SKM-1 (cell line): ENCODE measurements around the gene RBM47.
"Not testable (repeated sequence)": the region's sequence is repeated elsewhere in the genome, so short reads cannot be mapped to it uniquely, and the experiment has no call there.

Experiments used
- DNase-seq: peaks from one replicate; lab custom pipeline; 2025; ENCODE audit not compliant: unreplicated experiment; lab: John Stamatoyannopoulos, UW

Gene RBM47

GRCh38 chr4:40418430-40419230, 211.0 kb downstream of the RBM47 start:
- no peak for DNase-seq

- DNase-seq = no peak
These were observed 211.7 kb downstream of the RBM47 start for GRCh38 chr4:40417941-40418340.

GRCh38 chr4:40414673-40415072, 215.0 kb downstream of the RBM47 start:
- no peak for DNase-seq

- DNase-seq = no peak
These were observed 216.5 kb downstream of the RBM47 start for GRCh38 chr4:40412866-40413795.

DNA sequence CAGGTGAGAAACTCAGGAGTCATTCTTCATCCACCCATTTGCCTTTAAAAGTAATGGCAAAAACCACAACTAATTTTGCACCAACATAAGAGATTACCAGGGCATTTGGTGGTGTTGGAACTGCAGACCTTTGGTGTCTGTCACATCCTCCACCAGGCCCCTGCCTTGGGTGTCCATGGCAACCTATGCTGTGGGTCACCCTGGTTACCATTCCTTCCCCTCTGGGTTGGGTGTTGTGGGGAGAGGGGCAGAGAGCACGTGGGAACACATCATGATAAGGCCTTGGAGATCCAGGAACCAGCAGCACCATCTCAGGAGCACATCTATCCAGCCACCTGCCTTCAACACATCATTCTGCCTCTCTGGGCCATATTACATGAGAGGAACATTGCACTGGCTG, 217.3 kb downstream of the RBM47 start:
- no peak for DNase-seq

DNA sequence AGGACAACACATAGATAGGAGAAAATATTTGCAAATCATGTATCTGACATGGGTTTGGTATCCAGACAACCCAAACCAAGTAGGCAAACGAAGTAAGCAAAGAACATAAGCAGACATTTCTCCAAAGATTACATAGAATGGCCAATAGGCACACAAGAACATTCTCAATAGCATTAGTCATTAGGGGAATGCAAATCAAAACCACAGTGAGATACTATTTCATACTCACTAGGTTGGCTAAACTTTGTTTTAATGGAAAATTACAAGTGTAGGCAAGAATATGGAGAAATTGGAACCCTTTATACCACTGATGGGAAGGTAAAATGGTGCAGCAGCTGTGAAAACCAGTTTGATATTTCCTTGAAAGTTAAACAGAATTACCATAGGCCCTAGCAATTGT, 219.8 kb downstream of the RBM47 start:
- DNase-seq = no peak

DNA sequence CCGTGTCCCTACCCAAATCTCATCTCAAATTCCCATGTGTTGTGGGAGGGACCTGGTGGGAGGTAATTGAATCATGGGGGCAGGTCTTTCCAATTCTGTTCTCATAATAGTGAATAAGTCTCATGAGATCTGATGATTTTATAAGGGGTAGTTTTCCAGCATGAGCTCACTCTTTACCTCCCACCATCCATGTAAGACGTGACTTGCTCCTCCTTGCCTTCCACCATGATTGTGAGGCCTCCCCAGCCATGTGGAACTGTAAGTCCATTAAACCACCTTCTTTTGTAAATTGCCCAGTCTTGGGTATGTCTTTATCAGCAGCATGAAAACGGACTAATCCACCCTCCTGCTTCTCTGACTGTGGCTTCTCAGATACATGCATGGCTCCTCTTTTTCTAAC, 222.2 kb downstream of the RBM47 start:
- DNase-seq = not testable (repeated sequence)

DNA sequence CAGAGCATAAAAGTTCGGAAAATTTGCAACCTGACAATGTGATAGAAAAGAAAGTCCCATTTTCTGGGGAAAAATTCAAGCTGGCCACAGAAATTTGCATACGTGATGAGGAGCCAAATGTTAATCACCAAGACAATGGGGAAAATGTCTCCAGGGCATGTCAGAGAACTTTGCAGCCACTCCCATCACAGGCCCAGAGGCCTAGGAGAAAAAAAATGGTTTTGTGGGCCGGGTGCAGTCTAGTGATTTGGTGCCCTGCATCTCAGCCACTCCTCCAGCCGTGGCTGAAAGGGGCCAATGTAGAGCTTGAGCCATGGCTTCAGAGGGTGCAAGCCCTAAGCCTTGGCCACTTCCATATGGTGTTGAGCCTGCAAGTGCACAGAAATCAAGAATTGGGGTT, 223.3 kb downstream of the RBM47 start:
- no peak for DNase-seq

GRCh38 chr4:40405193-40405592, 224.5 kb downstream of the RBM47 start:
- no peak for DNase-seq

DNA sequence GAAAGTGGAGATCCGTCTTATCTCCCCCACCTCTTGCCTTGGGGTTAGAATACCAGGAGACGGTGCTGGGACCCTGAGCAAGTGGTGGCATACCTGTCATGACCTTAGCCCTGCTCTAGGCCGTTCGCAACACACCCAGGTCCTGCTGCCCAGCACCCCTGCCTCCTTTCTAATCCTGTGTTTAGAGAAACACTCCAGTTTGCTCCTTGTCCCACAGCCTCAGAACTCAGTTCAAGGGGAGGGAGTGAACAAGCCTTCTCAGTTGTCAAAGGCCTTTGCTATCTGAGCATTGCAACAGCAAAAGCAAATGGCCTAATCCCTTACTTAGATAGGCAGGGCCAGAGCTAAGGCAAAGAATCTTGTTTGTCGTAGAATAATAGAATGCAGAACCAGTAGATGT, 226.6 kb downstream of the RBM47 start:
- no peak for DNase-seq

DNA sequence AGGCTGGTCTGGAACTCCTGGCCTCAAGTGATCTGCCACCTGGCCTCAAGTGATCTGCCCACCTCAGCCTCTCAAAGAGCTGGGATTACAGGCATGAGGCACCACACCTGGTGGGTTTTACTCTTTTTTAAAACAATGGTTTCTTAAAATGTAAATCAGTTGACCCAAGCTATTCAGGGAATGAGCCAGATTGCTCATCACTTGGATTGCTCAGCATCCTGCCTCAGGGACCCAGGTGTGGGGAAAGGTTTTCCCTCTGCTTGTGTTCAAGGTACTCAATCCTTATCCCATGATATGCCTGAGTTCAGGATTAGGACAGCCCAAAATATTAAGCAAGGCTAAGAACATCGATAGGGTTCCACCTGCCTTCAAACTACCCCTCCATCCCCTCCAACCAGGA, 227.1 kb downstream of the RBM47 start:
- DNase-seq = no peak

DNA sequence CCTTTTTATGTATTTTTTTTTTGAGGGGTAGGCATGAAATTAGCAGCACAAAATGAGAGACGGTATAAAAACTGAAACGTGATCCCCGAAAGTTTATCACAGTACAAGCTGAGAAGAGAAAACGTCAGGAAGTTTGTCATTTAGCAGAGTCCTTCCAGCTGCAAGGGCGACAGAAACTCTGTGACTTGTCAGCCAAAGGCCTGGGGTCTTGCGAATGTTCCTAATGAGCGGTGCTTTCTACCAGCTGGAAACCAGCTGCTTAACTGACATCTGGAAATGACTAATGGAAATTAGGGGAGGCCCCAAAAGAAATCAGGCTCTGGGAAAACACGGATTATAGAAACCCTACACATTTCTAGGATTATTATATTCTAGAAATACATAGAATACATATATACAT, 228.0 kb downstream of the RBM47 start:
- DNase-seq = no peak

DNA sequence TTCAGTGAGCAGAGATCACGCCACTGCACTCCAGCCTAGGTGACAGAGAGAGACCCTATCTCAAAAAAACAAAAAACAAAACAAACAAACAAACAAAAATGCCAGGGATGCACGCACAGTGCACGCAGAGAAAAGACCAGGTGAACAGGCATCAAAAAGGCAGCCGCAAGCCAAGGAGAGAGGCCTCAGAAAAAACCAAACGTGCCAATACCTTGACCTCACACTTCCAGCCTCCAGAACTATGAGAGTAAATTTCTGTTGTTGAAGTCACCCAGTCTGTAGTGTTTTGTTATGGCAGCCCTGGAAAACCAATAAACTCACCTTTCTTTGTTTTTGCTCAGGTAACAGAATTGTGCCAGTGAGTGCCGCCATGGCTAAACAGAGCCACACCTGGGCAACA, 228.6 kb downstream of the RBM47 start:
- no peak for DNase-seq

DNA sequence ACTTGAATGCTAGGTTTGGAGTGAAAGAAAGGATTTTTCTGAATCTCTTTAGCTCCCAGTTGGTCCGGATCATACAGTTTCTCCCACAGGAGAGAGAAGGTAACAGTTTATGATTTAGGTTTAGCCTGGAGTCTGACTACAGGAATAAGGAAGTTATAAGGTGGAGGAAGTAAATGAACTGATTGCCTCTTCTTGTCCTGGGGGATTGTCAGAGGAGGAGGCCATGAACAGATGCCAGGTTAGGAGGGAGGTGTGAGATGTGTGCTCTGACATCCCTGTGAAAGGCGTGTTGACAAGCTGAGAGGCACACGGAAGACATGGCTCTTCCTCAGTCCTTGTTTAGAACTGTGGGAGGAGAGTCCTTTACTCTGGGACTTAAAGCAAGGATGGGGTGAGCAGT, 230.1 kb downstream of the RBM47 start:
- no peak for DNase-seq

GRCh38 chr4:40395908-40396793, 233.5 kb downstream of the RBM47 start:
- DNase-seq = no peak

DNA sequence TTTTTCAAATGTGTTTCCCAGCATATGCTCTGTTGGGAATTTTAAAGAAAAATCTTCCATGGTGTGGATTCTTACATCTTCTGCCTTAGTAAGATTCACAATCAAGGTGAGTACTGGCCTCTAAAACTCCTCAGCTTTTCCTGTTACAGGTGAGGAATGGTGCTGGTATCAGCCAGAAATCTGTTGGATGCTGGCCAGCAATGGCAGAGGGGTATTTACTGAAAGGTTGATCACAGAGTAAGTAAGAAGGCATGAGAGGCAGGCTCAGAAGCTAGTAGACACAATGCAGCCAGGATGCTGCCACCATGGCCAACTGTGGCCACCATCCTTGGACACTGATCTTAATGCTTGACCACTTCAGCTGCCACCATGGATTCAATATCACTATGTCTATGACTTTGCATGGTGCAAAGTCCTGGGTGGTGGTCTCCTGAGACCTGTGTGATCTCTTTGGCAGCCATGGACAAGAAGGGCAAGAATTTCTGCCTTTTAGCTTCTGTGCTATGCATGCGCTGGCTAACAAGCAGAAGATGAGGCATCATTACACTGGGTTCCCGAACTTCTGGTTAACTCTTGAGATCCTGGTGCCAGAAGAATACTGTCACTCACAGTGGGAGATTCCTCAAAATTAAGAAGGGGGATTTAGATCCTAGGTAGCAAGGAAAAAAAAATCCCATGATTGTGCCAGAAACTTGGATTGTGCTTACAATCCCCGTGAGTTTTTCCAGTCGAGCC, 234.3 kb downstream of the RBM47 start:
- DNase-seq = no peak

- DNase-seq = no peak
These were observed 235.4 kb downstream of the RBM47 start for GRCh38 chr4:40394236-40394635.

DNA sequence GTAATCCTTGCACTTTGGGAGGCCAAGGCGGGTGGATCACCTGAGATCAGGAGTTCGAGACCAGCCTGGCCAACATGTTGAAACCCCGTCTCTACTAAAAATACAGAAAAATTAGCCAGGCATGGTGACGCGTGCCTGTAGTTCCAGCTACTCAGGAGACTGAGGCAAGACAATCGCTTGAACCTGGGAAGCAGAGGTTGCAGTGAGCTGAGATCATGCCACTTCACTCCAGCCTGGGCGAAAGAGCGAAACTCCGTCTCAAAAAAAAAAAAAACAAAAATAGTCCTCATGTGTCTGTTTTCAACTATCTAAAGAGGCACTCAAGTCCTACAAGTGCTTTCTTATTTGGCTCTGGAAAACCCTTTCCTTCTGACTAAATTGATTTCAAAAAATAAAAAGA, 237.4 kb downstream of the RBM47 start:
- DNase-seq = not testable (repeated sequence)

DNA sequence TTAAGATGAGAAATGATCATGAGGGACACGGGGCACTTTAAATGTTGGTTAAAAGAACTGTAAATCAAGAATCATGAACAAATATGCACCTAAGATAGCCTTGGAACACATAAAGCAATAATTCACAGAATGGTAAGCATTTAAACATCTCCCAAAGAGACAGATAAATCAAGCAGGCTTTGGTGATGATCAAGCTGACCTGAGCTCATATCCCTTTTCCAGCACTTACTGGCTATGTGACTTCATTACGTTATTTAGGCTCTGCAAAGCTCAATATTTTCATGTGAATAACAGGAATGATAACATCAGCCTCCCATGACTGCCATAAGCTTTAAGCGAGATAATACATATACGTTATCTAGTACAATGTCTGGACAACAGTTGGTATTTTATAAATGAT, 239.7 kb downstream of the RBM47 start:
- no peak for DNase-seq

GRCh38 chr4:40388239-40388638, 241.4 kb downstream of the RBM47 start:
- no peak for DNase-seq

DNA sequence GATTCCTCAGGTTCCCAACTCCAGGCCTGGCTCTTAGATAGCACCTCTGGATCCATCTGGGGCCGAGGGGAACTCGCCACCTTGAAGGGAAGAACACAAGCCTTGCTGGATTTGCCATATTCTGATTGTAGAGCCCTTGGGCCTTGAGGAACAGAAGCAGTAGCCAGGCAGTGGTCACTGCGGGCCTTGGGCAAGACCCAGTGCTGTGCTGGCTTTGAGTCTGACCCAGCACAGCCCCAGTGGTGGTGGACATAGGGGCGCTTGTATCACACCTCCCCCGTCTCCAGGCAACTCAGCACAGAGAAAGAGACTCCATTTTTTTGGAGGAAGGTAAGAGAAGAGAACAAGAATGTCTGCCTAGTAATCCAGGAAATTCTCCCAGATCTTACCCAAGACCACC, 249.0 kb downstream of the RBM47 start:
- DNase-seq = no peak
